Measurements from ENCODE around the gene DNAJC21. TPM values are rescaled to one million over a fixed set of nuclear protein-coding genes. Genes with fewer than 3 reads are reported as not detected.

Gene DNAJC21
- total RNA-seq, 1 donor = 32.2 TPM

DNA sequence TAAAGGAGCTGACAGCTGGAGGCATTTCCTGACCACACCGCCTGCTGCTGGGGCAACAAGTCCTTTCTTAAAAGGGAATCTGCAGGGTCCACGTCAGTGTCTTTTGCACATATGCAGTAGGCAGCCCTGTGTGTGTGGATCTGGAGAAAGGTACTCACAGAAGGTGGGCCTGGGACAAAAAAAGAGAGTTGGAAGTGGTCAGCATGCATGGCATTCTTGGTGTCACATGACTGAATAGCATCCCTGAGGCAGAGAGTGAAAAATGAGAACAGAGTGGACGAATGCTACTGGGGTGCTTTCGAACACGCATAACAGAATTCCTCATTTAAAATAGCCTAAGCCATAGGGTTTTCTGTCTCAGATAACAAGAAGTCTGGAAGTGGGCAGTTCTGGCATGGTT lies 47.0 kb downstream of the DNAJC21 start:
- Histone ChIP-seq H3K36me3 (ENCODE audit: insufficient read depth, low read length) (no peaks in the 10 kb centered on the region), H3K79me2 (ENCODE audit: insufficient read depth, low read length) (no peaks in the 10 kb centered on the region), H3K4me1 (ENCODE audit: insufficient read depth, low read length) (no peaks in the 10 kb centered on the region), H3K27me3 (ENCODE audit: insufficient read depth, low read length) (peaks cover 17% of the 10 kb centered on the region), H2AFZ (ENCODE audit: low read length) (no peak overlapping the region), H3K9me3 (ENCODE audit: low read depth, low read length) (no peaks in the 10 kb centered on the region), H3K4me2 (ENCODE audit: insufficient read depth, low read length) (no peak overlapping the region), H3K27ac (ENCODE audit: low read depth, low read length) (no peak overlapping the region), H3K4me3 (ENCODE audit: insufficient read depth, low read length) (no peak overlapping the region), H4K20me1 (ENCODE audit: insufficient read depth, low read length) (no peaks in the 10 kb centered on the region)
- DNase-seq (ENCODE audit: insufficient read length, low spot score, missing footprints) = no peak
- TF ChIP-seq, protein P1, sequence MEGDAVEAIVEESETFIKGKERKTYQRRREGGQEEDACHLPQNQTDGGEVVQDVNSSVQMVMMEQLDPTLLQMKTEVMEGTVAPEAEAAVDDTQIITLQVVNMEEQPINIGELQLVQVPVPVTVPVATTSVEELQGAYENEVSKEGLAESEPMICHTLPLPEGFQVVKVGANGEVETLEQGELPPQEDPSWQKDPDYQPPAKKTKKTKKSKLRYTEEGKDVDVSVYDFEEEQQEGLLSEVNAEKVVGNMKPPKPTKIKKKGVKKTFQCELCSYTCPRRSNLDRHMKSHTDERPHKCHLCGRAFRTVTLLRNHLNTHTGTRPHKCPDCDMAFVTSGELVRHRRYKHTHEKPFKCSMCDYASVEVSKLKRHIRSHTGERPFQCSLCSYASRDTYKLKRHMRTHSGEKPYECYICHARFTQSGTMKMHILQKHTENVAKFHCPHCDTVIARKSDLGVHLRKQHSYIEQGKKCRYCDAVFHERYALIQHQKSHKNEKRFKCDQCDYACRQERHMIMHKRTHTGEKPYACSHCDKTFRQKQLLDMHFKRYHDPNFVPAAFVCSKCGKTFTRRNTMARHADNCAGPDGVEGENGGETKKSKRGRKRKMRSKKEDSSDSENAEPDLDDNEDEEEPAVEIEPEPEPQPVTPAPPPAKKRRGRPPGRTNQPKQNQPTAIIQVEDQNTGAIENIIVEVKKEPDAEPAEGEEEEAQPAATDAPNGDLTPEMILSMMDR (IDR thresholded peaks at IDR 0.05; ENCODE audit: extremely low read depth, low read depth, low read length) = no peak

- H3K36me3 ChIP-seq (ENCODE audit: insufficient read depth, low read length) = no peaks in the 10 kb centered on the region
- no peaks in the 10 kb centered on the region for H3K9me3 ChIP-seq (ENCODE audit: low read depth, low read length)
- H3K4me1 ChIP-seq (ENCODE audit: insufficient read depth, low read length) = no peaks in the 10 kb centered on the region
- no peak overlapping the region for H2AFZ ChIP-seq (ENCODE audit: low read length)
- H3K4me3 ChIP-seq (ENCODE audit: insufficient read depth, low read length) = no peak overlapping the region
- TF ChIP-seq, protein P1 (IDR thresholded peaks at IDR 0.05; ENCODE audit: extremely low read depth, low read depth, low read length) = no peak
- no peaks in the 10 kb centered on the region for H4K20me1 ChIP-seq (ENCODE audit: insufficient read depth, low read length)
- no peak for DNase-seq (ENCODE audit: insufficient read length, low spot score, missing footprints)
- H3K27me3 ChIP-seq (ENCODE audit: insufficient read depth, low read length) = peaks cover 17% of the 10 kb centered on the region
- H3K4me2 ChIP-seq (ENCODE audit: insufficient read depth, low read length) = no peak overlapping the region
- no peak overlapping the region for H3K27ac ChIP-seq (ENCODE audit: low read depth, low read length)
- H3K79me2 ChIP-seq (ENCODE audit: insufficient read depth, low read length) = no peaks in the 10 kb centered on the region
Measured at GRCh38 chr5:34977934-34978613, 48.7 kb downstream of the DNAJC21 start.

- Histone ChIP-seq H4K20me1 (ENCODE audit: insufficient read depth, low read length) (no peaks in the 10 kb centered on the region), H3K4me3 (ENCODE audit: insufficient read depth, low read length) (no peak overlapping the region), H3K27me3 (ENCODE audit: insufficient read depth, low read length) (peaks cover 17% of the 10 kb centered on the region), H2AFZ (ENCODE audit: low read length) (no peak overlapping the region), H3K4me2 (ENCODE audit: insufficient read depth, low read length) (no peak overlapping the region), H3K79me2 (ENCODE audit: insufficient read depth, low read length) (no peaks in the 10 kb centered on the region), H3K4me1 (ENCODE audit: insufficient read depth, low read length) (no peaks in the 10 kb centered on the region), H3K9me3 (ENCODE audit: low read depth, low read length) (no peaks in the 10 kb centered on the region), H3K36me3 (ENCODE audit: insufficient read depth, low read length) (no peaks in the 10 kb centered on the region), H3K27ac (ENCODE audit: low read depth, low read length) (no peak overlapping the region)
- TF ChIP-seq, protein P1 (IDR thresholded peaks at IDR 0.05; ENCODE audit: extremely low read depth, low read depth, low read length) = no peak
- no peak for DNase-seq (ENCODE audit: insufficient read length, low spot score, missing footprints)
Measured at GRCh38 chr5:34978681-34979080, 49.3 kb downstream of the DNAJC21 start.

- Histone ChIP-seq H4K20me1 (ENCODE audit: insufficient read depth, low read length) (no peaks in the 10 kb centered on the region), H3K79me2 (ENCODE audit: insufficient read depth, low read length) (no peaks in the 10 kb centered on the region), H2AFZ (ENCODE audit: low read length) (no peak overlapping the region), H3K36me3 (ENCODE audit: insufficient read depth, low read length) (no peaks in the 10 kb centered on the region), H3K4me2 (ENCODE audit: insufficient read depth, low read length) (no peak overlapping the region), H3K27ac (ENCODE audit: low read depth, low read length) (no peak overlapping the region), H3K4me1 (ENCODE audit: insufficient read depth, low read length) (no peaks in the 10 kb centered on the region), H3K4me3 (ENCODE audit: insufficient read depth, low read length) (no peak overlapping the region), H3K27me3 (ENCODE audit: insufficient read depth, low read length) (peaks cover 3% of the 10 kb centered on the region), H3K9me3 (ENCODE audit: low read depth, low read length) (peaks cover 3% of the 10 kb centered on the region)
- DNase-seq (ENCODE audit: insufficient read length, low spot score, missing footprints) = no peak
- TF ChIP-seq, protein P1 (IDR thresholded peaks at IDR 0.05; ENCODE audit: extremely low read depth, low read depth, low read length) = no peak
Measured at GRCh38 chr5:34982823-34983222, 53.5 kb downstream of the DNAJC21 start.

All from osteoblast (primary cell).